Measurements from ENCODE around the gene CPN2.

The CPN2 gene

DNA sequence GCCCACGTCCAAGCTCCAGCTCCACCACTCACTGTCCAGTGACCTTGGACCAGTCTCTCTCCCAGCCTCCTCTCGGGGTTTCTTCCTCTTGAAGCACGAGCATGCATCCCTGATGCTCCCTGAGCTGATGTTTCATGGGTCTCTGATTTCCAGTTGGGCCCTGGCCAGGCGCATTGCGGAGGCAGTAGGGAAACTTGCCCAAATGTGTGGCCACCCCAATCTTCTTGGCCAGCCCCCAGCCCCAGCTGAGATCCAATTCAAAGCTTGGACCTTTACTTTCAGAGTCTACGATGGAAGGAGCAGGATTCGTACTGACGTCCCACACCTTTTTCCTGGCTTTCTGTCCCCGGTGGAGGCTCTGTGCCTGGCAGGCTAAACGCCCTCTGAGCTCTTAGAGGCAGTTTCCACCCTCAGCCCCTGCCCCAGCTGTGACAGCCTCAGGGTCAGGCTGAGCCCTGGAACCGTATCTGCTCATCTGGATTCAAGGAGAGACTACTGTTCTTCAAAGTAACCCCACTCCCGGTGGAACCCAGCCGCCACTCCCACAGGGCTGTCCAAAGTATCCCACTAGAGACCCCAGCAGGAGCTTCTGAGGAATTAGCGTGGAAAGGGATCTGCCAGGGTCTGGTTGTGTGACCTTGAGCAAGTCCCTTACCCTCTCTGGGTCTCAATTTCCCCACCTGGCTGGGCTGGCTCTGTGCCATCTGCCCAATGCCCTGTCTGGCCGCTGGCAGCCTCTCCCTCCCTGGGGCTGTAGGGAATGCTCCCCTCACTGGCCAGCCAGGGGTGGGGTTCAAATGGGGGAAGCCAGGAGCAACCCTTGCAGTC, 37.4 kb downstream of the CPN2 start:
- H3K27me3 ChIP-seq (ENCODE audit: low read depth, low read length), result peaks cover 83% of the 10 kb centered on the region
- no peaks in the 10 kb centered on the region for H4K20me1 ChIP-seq (ENCODE audit: insufficient read depth, low read length)

DNA sequence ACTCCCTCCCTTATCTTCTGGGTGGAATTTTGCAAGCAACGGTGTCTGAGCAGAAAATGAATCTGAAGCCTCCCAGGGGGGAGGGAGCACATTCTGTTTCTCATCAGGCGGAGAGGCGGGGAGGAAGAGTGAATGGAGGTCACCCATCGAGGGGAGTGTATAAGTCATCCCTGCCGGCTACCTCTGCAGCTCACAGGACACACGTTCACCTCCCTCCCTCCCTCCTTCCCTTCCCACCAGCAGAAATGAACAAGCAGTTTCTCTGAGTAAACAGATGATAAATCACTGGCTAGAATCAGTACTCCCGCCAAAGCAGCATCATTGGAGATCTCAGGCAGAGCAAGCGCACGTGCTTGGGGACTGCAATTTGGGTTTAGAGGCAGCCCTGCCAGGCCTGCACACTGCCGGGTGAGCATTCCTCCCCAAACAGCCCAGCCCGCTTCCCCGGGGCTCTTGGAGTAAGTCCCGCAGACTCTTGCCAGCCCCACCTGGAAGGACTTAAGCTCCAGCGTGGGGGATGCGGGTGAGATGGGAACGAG, 38.3 kb downstream of the CPN2 start:
- no peak overlapping the region for H3K27ac ChIP-seq (ENCODE audit: low read length)
- H3K4me1 ChIP-seq (ENCODE audit: low read length), result peaks cover 30% of the 10 kb centered on the region
- H2AFZ ChIP-seq (ENCODE audit: low read depth, low read length), result no peak overlapping the region
- no peak overlapping the region for H3K4me2 ChIP-seq (ENCODE audit: low read length)
- H3K9me3 ChIP-seq (ENCODE audit: insufficient read depth, low read length), result no peaks in the 10 kb centered on the region
- no peaks in the 10 kb centered on the region for H4K20me1 ChIP-seq (ENCODE audit: insufficient read depth, low read length)
- H3K27me3 ChIP-seq (ENCODE audit: low read depth, low read length), result peaks cover 74% of the 10 kb centered on the region
- no peaks in the 10 kb centered on the region for H3K36me3 ChIP-seq (replicated peaks; ENCODE audit: low read depth, low read length)
- H3K79me2 ChIP-seq (ENCODE audit: low read length), result no peaks in the 10 kb centered on the region
- TF ChIP-seq, protein P1, sequence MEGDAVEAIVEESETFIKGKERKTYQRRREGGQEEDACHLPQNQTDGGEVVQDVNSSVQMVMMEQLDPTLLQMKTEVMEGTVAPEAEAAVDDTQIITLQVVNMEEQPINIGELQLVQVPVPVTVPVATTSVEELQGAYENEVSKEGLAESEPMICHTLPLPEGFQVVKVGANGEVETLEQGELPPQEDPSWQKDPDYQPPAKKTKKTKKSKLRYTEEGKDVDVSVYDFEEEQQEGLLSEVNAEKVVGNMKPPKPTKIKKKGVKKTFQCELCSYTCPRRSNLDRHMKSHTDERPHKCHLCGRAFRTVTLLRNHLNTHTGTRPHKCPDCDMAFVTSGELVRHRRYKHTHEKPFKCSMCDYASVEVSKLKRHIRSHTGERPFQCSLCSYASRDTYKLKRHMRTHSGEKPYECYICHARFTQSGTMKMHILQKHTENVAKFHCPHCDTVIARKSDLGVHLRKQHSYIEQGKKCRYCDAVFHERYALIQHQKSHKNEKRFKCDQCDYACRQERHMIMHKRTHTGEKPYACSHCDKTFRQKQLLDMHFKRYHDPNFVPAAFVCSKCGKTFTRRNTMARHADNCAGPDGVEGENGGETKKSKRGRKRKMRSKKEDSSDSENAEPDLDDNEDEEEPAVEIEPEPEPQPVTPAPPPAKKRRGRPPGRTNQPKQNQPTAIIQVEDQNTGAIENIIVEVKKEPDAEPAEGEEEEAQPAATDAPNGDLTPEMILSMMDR (IDR thresholded peaks at IDR 0.05; ENCODE audit: low read depth, low read length), result no peak
- TF ChIP-seq EZH2phosphoT487 (IDR thresholded peaks at IDR 0.05; ENCODE audit: low read depth), result no peak
- H3K9ac ChIP-seq (ENCODE audit: low read length), result no peak overlapping the region
- H3K4me3 ChIP-seq (ENCODE audit: low read length), result no peak overlapping the region

More for the DNA sequence above, 37.4 kb downstream of the CPN2 start:
- Histone ChIP-seq H3K79me2 (ENCODE audit: low read length) (no peaks in the 10 kb centered on the region), H3K4me1 (ENCODE audit: low read length) (peaks cover 20% of the 10 kb centered on the region), H3K9ac (ENCODE audit: low read length) (no peak overlapping the region), H3K36me3 (replicated peaks; ENCODE audit: low read depth, low read length) (no peaks in the 10 kb centered on the region), H2AFZ (ENCODE audit: low read depth, low read length) (no peak overlapping the region), H3K4me3 (ENCODE audit: low read length) (no peak overlapping the region), H3K9me3 (ENCODE audit: insufficient read depth, low read length) (no peaks in the 10 kb centered on the region), H3K4me2 (ENCODE audit: low read length) (no peak overlapping the region), H3K27ac (ENCODE audit: low read length) (no peak overlapping the region)
- TF ChIP-seq EZH2phosphoT487 (IDR thresholded peaks at IDR 0.05; ENCODE audit: low read depth), result no peak
- TF ChIP-seq, protein P1 (IDR thresholded peaks at IDR 0.05; ENCODE audit: low read depth, low read length), result no peak

- no peak overlapping the region for H2AFZ ChIP-seq (ENCODE audit: low read depth, low read length)
These were observed 38.9 kb downstream of the CPN2 start for GRCh38 chr3:194312186-194312742.

GRCh38 chr3:194311000-194311399, 40.1 kb downstream of the CPN2 start:
- Histone ChIP-seq H3K79me2 (ENCODE audit: low read length) (no peaks in the 10 kb centered on the region), H3K4me2 (ENCODE audit: low read length) (no peak overlapping the region), H3K4me1 (ENCODE audit: low read length) (peaks cover 48% of the 10 kb centered on the region), H3K27me3 (ENCODE audit: low read depth, low read length) (peaks cover 56% of the 10 kb centered on the region), H2AFZ (ENCODE audit: low read depth, low read length) (no peak overlapping the region), H3K4me3 (ENCODE audit: low read length) (no peak overlapping the region), H4K20me1 (ENCODE audit: insufficient read depth, low read length) (no peaks in the 10 kb centered on the region), H3K9me3 (ENCODE audit: insufficient read depth, low read length) (no peaks in the 10 kb centered on the region), H3K27ac (ENCODE audit: low read length) (no peak overlapping the region), H3K36me3 (replicated peaks; ENCODE audit: low read depth, low read length) (no peaks in the 10 kb centered on the region), H3K9ac (ENCODE audit: low read length) (no peak overlapping the region)
- TF ChIP-seq EZH2phosphoT487 (IDR thresholded peaks at IDR 0.05; ENCODE audit: low read depth), result no peak
- TF ChIP-seq, protein P1 (IDR thresholded peaks at IDR 0.05; ENCODE audit: low read depth, low read length), result no peak

More at GRCh38 chr3:194312186-194312742, 38.9 kb downstream of the CPN2 start:
- H3K27me3 ChIP-seq (ENCODE audit: low read depth, low read length), result peaks cover 68% of the 10 kb centered on the region
- H3K9ac ChIP-seq (ENCODE audit: low read length), result no peak overlapping the region
- no peak overlapping the region for H3K4me2 ChIP-seq (ENCODE audit: low read length)
- no peaks in the 10 kb centered on the region for H3K79me2 ChIP-seq (ENCODE audit: low read length)
- H3K27ac ChIP-seq (ENCODE audit: low read length), result no peak overlapping the region
- no peaks in the 10 kb centered on the region for H4K20me1 ChIP-seq (ENCODE audit: insufficient read depth, low read length)
- no peak overlapping the region for H3K4me3 ChIP-seq (ENCODE audit: low read length)
- H3K36me3 ChIP-seq (replicated peaks; ENCODE audit: low read depth, low read length), result no peaks in the 10 kb centered on the region
- TF ChIP-seq, protein P1 (IDR thresholded peaks at IDR 0.05; ENCODE audit: low read depth, low read length), result no peak
- no peak for TF ChIP-seq EZH2phosphoT487 (IDR thresholded peaks at IDR 0.05; ENCODE audit: low read depth)
- no peaks in the 10 kb centered on the region for H3K9me3 ChIP-seq (ENCODE audit: insufficient read depth, low read length)
- H3K4me1 ChIP-seq (ENCODE audit: low read length), result peaks cover 36% of the 10 kb centered on the region
